Naive thymus-derived CD8-positive, alpha-beta T cell (primary cell): Measurements from ENCODE around the gene NHLRC4. TPM values are rescaled to one million over a fixed set of nuclear protein-coding genes. Genes with fewer than 3 reads are reported as not detected.
A peak's percentile ranks its signal among the peaks of the same experiment; 100 is the strongest.

Experiments used
- ATAC-seq, 2 donors: fragments of 150-1000 bp; cut with Tn5 transposase in 1 of 2; sonication (Bioruptor Pico), chemical (Tn5 transposase) in 1 of 2; 1 replicate in 1 of 2; 2 replicates in 1 of 2; pipeline ENCODE4 v1.10.0; 2021; ENCODE audit warnings: mild to moderate bottlenecking in 2 of 2, moderate library complexity in 2 of 2
- POLR2A ChIA-PET: fragments of 350-600 bp; sonication (Branson Sonifier 250); formaldehyde crosslinking; loops from one replicate; lab custom pipeline; 2021; ENCODE audit warnings: antibody characterized with exemption; lab: Charles Lee
- DNase-seq, 10 donors: peaks; one replicate each; pipeline versions ENCODE4 v3.0.0 to v3.0.0-alpha.2; 2020 to 2022
- H3K27ac Mint-ChIP-seq, 10 donors: one replicate each; pipeline ENCODE4 v1.8.0; 2020 to 2022; ENCODE audit warnings: mild to moderate bottlenecking in 10 of 10, mixed read lengths in 10 of 10, moderate library complexity in 4 of 10, inconsistent platforms in 1 of 10
- H3K27me3 Mint-ChIP-seq, 5 donors: one replicate each; pipeline ENCODE4 v1.8.0; 2021 to 2022; ENCODE audit warnings: mixed read lengths in 5 of 5
- H3K36me3 Mint-ChIP-seq, 3 donors: one replicate each; pipeline ENCODE4 v1.8.0; 2020 to 2022; ENCODE audit warnings: mixed read lengths in 3 of 3, mild to moderate bottlenecking in 2 of 3, inconsistent platforms in 1 of 3
- H3K4me1 Mint-ChIP-seq, 4 donors: one replicate each; pipeline ENCODE4 v1.8.0; 2021 to 2022; ENCODE audit warnings: mixed read lengths in 4 of 4
- H3K4me3 Mint-ChIP-seq, 10 donors: one replicate each; pipeline ENCODE4 v1.8.0; 2020 to 2022; ENCODE audit warnings: mild to moderate bottlenecking in 10 of 10, mixed read lengths in 10 of 10, moderate library complexity in 6 of 10, inconsistent platforms in 1 of 10
- H3K9me3 Mint-ChIP-seq, 9 donors: one replicate each; pipeline ENCODE4 v1.8.0; 2020 to 2022; ENCODE audit warnings: mixed read lengths in 9 of 9, mild to moderate bottlenecking in 3 of 9, inconsistent platforms in 1 of 9, moderate library complexity in 1 of 9
- microRNA-seq: library from miRNA; unstranded; fragments of <30 nt; microRNA quantifications from one replicate; pipeline ENCODE4 v1.2.0, GENCODE V29; 2022; ENCODE audit warnings: borderline microRNAs expressed
- polyA plus RNA-seq, 3 donors: library from polyadenylated mRNA; unstranded; fragments of 300-500 nt; fragmentation: Illumina TruSeq; gene quantifications; one replicate each; pipeline ENCODE4 v1.2.3, GENCODE V29; 2021
- total RNA-seq, 8 experiments: library from RNA in 2 of 8; stranded (reverse) in 2 of 8; gene quantifications; one replicate each; pipeline ENCODE4 v1.2.3 and lab custom pipeline; 2021 to 2026

NHLRC4 gene
- total and polyA plus RNA-seq, 5 experiments from 2014 or later: 1.5 to 5.3 (median 3.3) TPM

GRCh38 chr16:609984-610383 is 43.2 kb downstream of the NHLRC4 start:
- Mint-ChIP-seq H3K36me3 (peaks cover 0 to 2% (median 0%) of the 10 kb centered on the region in 3 donors), H3K4me1 (peaks cover 4 to 21% (median 10%) of the 10 kb centered on the region in 4 donors), H3K27me3 (no peaks in the 10 kb centered on the region), H3K4me3 (no peak overlapping the region), H3K9me3 (peaks cover 0 to 2% (median 0%) of the 10 kb centered on the region in 9 donors), H3K27ac (no peak overlapping the region)
- no peak for ATAC-seq
- POLR2A ChIA-PET: no interaction called here
- DNase-seq: no peak

DNA sequence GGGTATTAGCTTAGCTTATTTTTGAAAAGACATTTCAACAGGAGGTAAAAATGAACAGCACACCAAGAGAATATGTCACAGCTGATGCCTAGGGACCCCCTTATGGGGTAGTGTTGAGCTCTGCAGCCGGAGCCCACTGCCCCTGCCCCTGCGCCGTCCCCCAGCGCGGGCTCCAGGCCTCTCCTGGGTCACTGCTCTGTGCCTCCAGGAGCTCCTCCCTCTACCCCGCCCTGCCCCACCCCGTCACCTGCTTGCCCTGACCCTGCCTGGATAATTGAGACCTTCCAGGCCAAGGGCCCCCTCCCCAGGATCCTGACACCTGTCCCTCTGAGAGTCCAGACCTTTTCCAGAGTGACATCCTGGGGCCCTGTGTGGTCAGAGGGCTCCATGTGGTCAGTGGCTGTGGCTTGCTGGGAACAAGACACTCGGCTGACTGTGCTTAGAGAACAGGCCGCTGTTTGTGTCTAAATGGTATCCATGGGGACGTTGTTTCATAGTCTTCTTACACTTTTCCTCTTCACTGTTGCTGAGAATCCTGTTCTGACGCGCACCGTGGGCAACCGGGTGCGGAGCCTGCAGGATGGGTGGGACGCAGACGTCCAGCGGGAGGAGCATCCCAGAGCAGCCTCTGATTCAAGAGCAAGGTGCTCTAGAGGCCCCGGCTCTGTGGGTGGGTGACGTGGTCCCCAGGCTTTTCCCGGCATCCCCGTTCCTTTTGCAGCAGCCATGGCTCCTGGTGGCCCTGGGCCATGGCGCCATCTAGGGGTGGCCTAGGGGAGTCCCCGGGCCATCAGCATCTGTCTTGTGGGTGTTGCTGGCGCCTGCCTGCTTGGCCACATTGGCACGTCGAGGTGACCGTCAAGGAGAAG is 43.9 kb downstream of the NHLRC4 start:
- no peak overlapping the region for H3K4me3 Mint-ChIP-seq
- H3K36me3 Mint-ChIP-seq: peaks cover 0 to 2% (median 0%) of the 10 kb centered on the region in 3 donors
- peak; percentile 32 to 74 (median 56) for DNase-seq
- H3K27me3 Mint-ChIP-seq: no peaks in the 10 kb centered on the region
- peak; percentile 66 to 73 for ATAC-seq
- H3K4me1 Mint-ChIP-seq: peaks cover 4 to 21% (median 10%) of the 10 kb centered on the region in 4 donors
- no peaks in the 10 kb centered on the region for H3K9me3 Mint-ChIP-seq
- POLR2A ChIA-PET: no interaction called here
- H3K27ac Mint-ChIP-seq: peak overlapping the region in 3 of 10 donors; percentile 44 to 80 (median 46)

DNA sequence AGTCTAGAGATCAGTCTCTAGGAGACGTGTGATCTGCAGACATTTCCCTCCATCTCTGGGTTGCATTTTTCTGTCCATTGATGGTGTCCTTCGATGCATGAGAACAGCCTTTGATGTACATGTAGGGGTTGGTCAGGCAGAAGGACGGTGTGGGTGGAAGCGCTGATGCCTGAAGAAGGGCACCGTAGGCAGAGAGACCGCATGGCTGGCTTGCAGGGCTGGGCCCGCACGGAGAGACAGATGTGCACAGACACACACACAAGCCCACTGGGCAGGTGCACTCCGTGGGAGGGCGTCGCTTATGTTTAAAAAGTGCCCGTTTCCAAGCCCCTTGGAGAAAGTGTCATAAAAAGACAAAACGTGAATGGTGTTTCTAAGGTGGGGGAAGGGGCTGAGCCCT is 48.3 kb downstream of the NHLRC4 start:
- Mint-ChIP-seq H3K27me3 (no peaks in the 10 kb centered on the region), H3K4me3 (no peak overlapping the region), H3K4me1 (peaks cover 4 to 7% (median 5%) of the 10 kb centered on the region in 4 donors), H3K27ac (peak overlapping the region in 1 of 10 donors; percentile 15), H3K9me3 (no peaks in the 10 kb centered on the region), H3K36me3 (peaks cover 0 to 2% (median 0%) of the 10 kb centered on the region in 3 donors)
- no peak for DNase-seq
- POLR2A ChIA-PET: no interaction called here
- ATAC-seq: no peak

GRCh38 chr16:616733-617586 is 50.2 kb downstream of the NHLRC4 start:
- POLR2A ChIA-PET: no interaction called here
- H3K27ac Mint-ChIP-seq: no peak overlapping the region
- ATAC-seq: no peak
- peaks cover 0 to 6% (median 0%) of the 10 kb centered on the region in 4 donors for H3K4me1 Mint-ChIP-seq
- H3K4me3 Mint-ChIP-seq: no peak overlapping the region
- no peaks in the 10 kb centered on the region for H3K27me3 Mint-ChIP-seq
- peaks cover 0 to 4% (median 0%) of the 10 kb centered on the region in 3 donors for H3K36me3 Mint-ChIP-seq
- H3K9me3 Mint-ChIP-seq: no peaks in the 10 kb centered on the region
- DNase-seq: no peak

DNA sequence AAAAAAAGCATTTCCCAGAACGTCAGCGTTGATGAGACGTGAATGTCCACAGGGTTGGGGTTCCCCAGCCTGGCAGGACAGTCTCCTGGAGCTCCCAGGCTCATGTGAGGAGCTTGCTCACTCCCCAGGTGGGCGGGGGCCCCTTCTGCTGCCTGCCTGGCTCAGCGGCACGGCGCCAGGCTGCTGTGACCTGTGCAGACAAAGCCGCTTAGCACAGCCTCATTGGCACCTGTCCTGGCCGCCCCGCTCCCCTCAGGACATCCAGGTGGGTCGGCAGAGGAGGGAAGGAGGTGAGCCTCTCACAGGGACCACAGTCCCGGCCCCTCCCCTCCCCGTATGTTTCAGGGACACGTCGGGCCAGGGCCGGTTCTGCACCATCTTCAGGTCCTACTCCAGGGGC is 51.0 kb downstream of the NHLRC4 start:
- H3K27me3 Mint-ChIP-seq: no peaks in the 10 kb centered on the region
- ATAC-seq (no peak), DNase-seq (no peak)
- H3K4me1 Mint-ChIP-seq: peaks cover 0 to 6% (median 0%) of the 10 kb centered on the region in 4 donors
- H3K36me3 Mint-ChIP-seq: peaks cover 0 to 4% (median 0%) of the 10 kb centered on the region in 3 donors
- H3K4me3 Mint-ChIP-seq: no peak overlapping the region
- no peaks in the 10 kb centered on the region for H3K9me3 Mint-ChIP-seq
- peak overlapping the region in 1 of 10 donors; percentile 65 for H3K27ac Mint-ChIP-seq
- POLR2A ChIA-PET: no interaction called here

Small RNAs within 50 kb of the gene (microRNA-seq; reads per million reads assigned to microRNA genes)
- gene MIR3176 (not detected), gene MIR5587 (not detected)

Other genes with a start within 250 kb of the NHLRC4 start
- gene AXIN1, start 214.3 kb upstream of the NHLRC4 start, total RNA-seq: 10 to 100 TPM; 40.7 to 44.0 TPM
- gene AXIN1, start 214.3 kb upstream of the NHLRC4 start, polyA plus RNA-seq: 1 to 10 TPM; 1.6 to 4.1 (median 2.2) TPM
- 10 to 100 TPM; 32.4 to 33.3 TPM for gene MRPL28, start 196.5 kb upstream of the NHLRC4 start, total RNA-seq
- 10 to 100 TPM; 57.4 to 66.6 (median 64.7) TPM for gene MRPL28, start 196.5 kb upstream of the NHLRC4 start, polyA plus RNA-seq
- gene PGAP6, start 185.0 kb upstream of the NHLRC4 start, total RNA-seq: 10 to 100 TPM; 80.1 to 80.4 TPM
- gene PGAP6, start 185.0 kb upstream of the NHLRC4 start, polyA plus RNA-seq: 10 to 100 TPM; 19.5 to 38.1 (median 22.0) TPM
- gene NME4, start 169.8 kb upstream of the NHLRC4 start, total RNA-seq: 10 to 100 TPM; 29.7 to 33.2 TPM
- gene NME4, start 169.8 kb upstream of the NHLRC4 start, polyA plus RNA-seq: 10 to 100 TPM; 38.9 to 61.9 (median 60.7) TPM
- 10 to 100 TPM in 1 of 2 experiments, 1 to 10 TPM in 1; 8.5 to 10.8 TPM for gene DECR2, start 165.1 kb upstream of the NHLRC4 start, total RNA-seq
- gene DECR2, start 165.1 kb upstream of the NHLRC4 start, polyA plus RNA-seq: 10 to 100 TPM in 1 of 3 donors, 1 to 10 TPM in 2; 7.4 to 12.2 (median 8.5) TPM
- 10 to 100 TPM; 43.8 to 49.7 TPM for gene RAB11FIP3, start 141.4 kb upstream of the NHLRC4 start, total RNA-seq
- 1 to 10 TPM; 1.3 to 5.0 (median 2.2) TPM for gene RAB11FIP3, start 141.4 kb upstream of the NHLRC4 start, polyA plus RNA-seq
- 10 to 100 TPM; 63.1 to 63.2 TPM for gene CAPN15, start 39.3 kb upstream of the NHLRC4 start, total RNA-seq
- gene CAPN15, start 39.3 kb upstream of the NHLRC4 start, polyA plus RNA-seq: 1 to 10 TPM; 5.5 to 7.9 (median 6.0) TPM
- not detected for gene PRR35, start 6.6 kb upstream of the NHLRC4 start, total RNA-seq
- not detected for gene PRR35, start 6.6 kb upstream of the NHLRC4 start, polyA plus RNA-seq
- gene PIGQ, start 3.0 kb downstream of the NHLRC4 start, total RNA-seq: 10 to 100 TPM; 55.8 to 59.0 TPM
- 10 to 100 TPM in 1 of 3 donors, 1 to 10 TPM in 2; 8.8 to 13.4 (median 9.3) TPM for gene PIGQ, start 3.0 kb downstream of the NHLRC4 start, polyA plus RNA-seq
- gene RAB40C, start 23.1 kb downstream of the NHLRC4 start, total RNA-seq: 10 to 100 TPM; 18.6 to 19.9 TPM
- gene RAB40C, start 23.1 kb downstream of the NHLRC4 start, polyA plus RNA-seq: 10 to 100 TPM in 1 of 3 donors, 1 to 10 TPM in 2; 5.8 to 14.6 (median 6.2) TPM
- under 1 TPM; 0.47 to 0.57 TPM for gene WFIKKN1, start 64.0 kb downstream of the NHLRC4 start, total RNA-seq
- gene WFIKKN1, start 64.0 kb downstream of the NHLRC4 start, polyA plus RNA-seq: under 1 TPM in 1 of 3 donors, not detected in 2; 0.07 TPM
- gene METTL26, start 69.3 kb downstream of the NHLRC4 start, total RNA-seq: 10 to 100 TPM; 69.2 to 72.6 TPM
- gene METTL26, start 69.3 kb downstream of the NHLRC4 start, polyA plus RNA-seq: 10 to 100 TPM; 88.4 to 98.4 (median 89.8) TPM
- 10 to 100 TPM; 31.9 to 32.2 TPM for gene MCRIP2, start 74.8 kb downstream of the NHLRC4 start, total RNA-seq
- gene MCRIP2, start 74.8 kb downstream of the NHLRC4 start, polyA plus RNA-seq: 10 to 100 TPM; 28.1 to 36.6 (median 35.5) TPM
- gene WDR90, start 82.4 kb downstream of the NHLRC4 start, total RNA-seq: 10 to 100 TPM; 17.8 to 19.2 TPM
- gene WDR90, start 82.4 kb downstream of the NHLRC4 start, polyA plus RNA-seq: 1 to 10 TPM in 2 of 3 donors, under 1 TPM in 1; 0.27 to 2.5 (median 1.5) TPM
- gene RHOT2, start 101.1 kb downstream of the NHLRC4 start, total RNA-seq: 100 to 1,000 TPM; 220 TPM
- 10 to 100 TPM; 25.1 to 44.8 (median 31.8) TPM for gene RHOT2, start 101.1 kb downstream of the NHLRC4 start, polyA plus RNA-seq
- 1 to 10 TPM; 1.3 to 1.4 TPM for gene RHBDL1, start 108.7 kb downstream of the NHLRC4 start, total RNA-seq
- not detected for gene RHBDL1, start 108.7 kb downstream of the NHLRC4 start, polyA plus RNA-seq
- gene STUB1, start 113.4 kb downstream of the NHLRC4 start, total RNA-seq: 100 to 1,000 TPM in 1 of 2 experiments, 10 to 100 TPM in 1; 86.4 to 103 TPM
- 100 to 1,000 TPM; 133 to 142 (median 135) TPM for gene STUB1, start 113.4 kb downstream of the NHLRC4 start, polyA plus RNA-seq
- gene JMJD8, start 117.3 kb downstream of the NHLRC4 start, total RNA-seq: 10 to 100 TPM; 40.8 to 41.2 TPM
- 10 to 100 TPM; 31.7 to 62.8 (median 46.0) TPM for gene JMJD8, start 117.3 kb downstream of the NHLRC4 start, polyA plus RNA-seq
- gene WDR24, start 123.4 kb downstream of the NHLRC4 start, total RNA-seq: 10 to 100 TPM; 16.1 to 18.4 TPM
- 10 to 100 TPM; 12.7 to 18.9 (median 14.7) TPM for gene WDR24, start 123.4 kb downstream of the NHLRC4 start, polyA plus RNA-seq
- gene FBXL16, start 138.8 kb downstream of the NHLRC4 start, total RNA-seq: 10 to 100 TPM; 28.4 to 29.3 TPM
- gene FBXL16, start 138.8 kb downstream of the NHLRC4 start, polyA plus RNA-seq: 10 to 100 TPM in 1 of 3 donors, 1 to 10 TPM in 2; 3.0 to 22.0 (median 9.5) TPM
- gene METRN, start 148.1 kb downstream of the NHLRC4 start, total RNA-seq: 10 to 100 TPM; 13.1 to 14.4 TPM
- 10 to 100 TPM; 22.1 to 40.9 (median 35.8) TPM for gene METRN, start 148.1 kb downstream of the NHLRC4 start, polyA plus RNA-seq
- 10 to 100 TPM; 44.3 to 48.2 TPM for gene ANTKMT, start 154.1 kb downstream of the NHLRC4 start, total RNA-seq
- 100 to 1,000 TPM in 2 of 3 donors, 10 to 100 TPM in 1; 93.5 to 128 (median 113) TPM for gene ANTKMT, start 154.1 kb downstream of the NHLRC4 start, polyA plus RNA-seq
- 10 to 100 TPM; 12.0 to 15.1 TPM for gene CCDC78, start 159.4 kb downstream of the NHLRC4 start, total RNA-seq
- 1 to 10 TPM in 2 of 3 donors, not detected in 1; 1.1 to 1.4 TPM for gene CCDC78, start 159.4 kb downstream of the NHLRC4 start, polyA plus RNA-seq
- 10 to 100 TPM; 50.1 to 67.0 TPM for gene HAGHL, start 160.1 kb downstream of the NHLRC4 start, total RNA-seq
- 1 to 10 TPM; 5.0 to 6.2 (median 6.0) TPM for gene HAGHL, start 160.1 kb downstream of the NHLRC4 start, polyA plus RNA-seq
- 10 to 100 TPM; 56.0 to 56.4 TPM for gene CIAO3, start 174.0 kb downstream of the NHLRC4 start, total RNA-seq
- 10 to 100 TPM; 13.7 to 25.7 (median 16.9) TPM for gene CIAO3, start 174.0 kb downstream of the NHLRC4 start, polyA plus RNA-seq
- gene MSLN, start 193.7 kb downstream of the NHLRC4 start, total RNA-seq: not detected
- gene MSLN, start 193.7 kb downstream of the NHLRC4 start, polyA plus RNA-seq: not detected
- 10 to 100 TPM; 27.7 to 29.1 TPM for gene RPUSD1, start 221.4 kb downstream of the NHLRC4 start, total RNA-seq
- 10 to 100 TPM; 19.7 to 32.2 (median 22.0) TPM for gene RPUSD1, start 221.4 kb downstream of the NHLRC4 start, polyA plus RNA-seq
- gene CHTF18, start 221.6 kb downstream of the NHLRC4 start, total RNA-seq: 10 to 100 TPM; 47.8 to 54.3 TPM
- gene CHTF18, start 221.6 kb downstream of the NHLRC4 start, polyA plus RNA-seq: 1 to 10 TPM; 3.5 to 4.3 (median 4.0) TPM
- not detected for gene GNG13, start 233.7 kb downstream of the NHLRC4 start, total RNA-seq
- not detected for gene GNG13, start 233.7 kb downstream of the NHLRC4 start, polyA plus RNA-seq